Activated T-cell treated with anti-CD3 and anti-CD28 coated beads, Interleukin-2, amount 50 U/mL, for 24 hours (primary cell): ENCODE results near the gene GARRE1.

Experiments
- DNase-seq: peaks from one replicate; pipeline ENCODE4 v3.0.0-alpha.2; 2020
- H3K27ac Mint-ChIP-seq: 2 replicates; pipeline ENCODE4 v1.8.0; 2020; ENCODE audit warnings: mild to moderate bottlenecking, mixed read lengths
- H3K27me3 Mint-ChIP-seq: 2 replicates; pipeline ENCODE4 v1.8.0; 2020; ENCODE audit warnings: mixed read lengths
- H3K36me3 Mint-ChIP-seq: 2 replicates; pipeline ENCODE4 v1.8.0; 2020; ENCODE audit warnings: low read depth, mixed read lengths
- H3K4me1 Mint-ChIP-seq: 2 replicates; pipeline ENCODE4 v1.8.0; 2020; ENCODE audit warnings: low read depth, mixed read lengths
- H3K4me3 Mint-ChIP-seq: 2 replicates; pipeline ENCODE4 v1.8.0; 2020; ENCODE audit warnings: mild to moderate bottlenecking, moderate library complexity, mixed read lengths
- H3K9me3 Mint-ChIP-seq: 2 replicates; pipeline ENCODE4 v1.8.0; 2020; ENCODE audit warnings: mixed read lengths

Gene GARRE1

DNA sequence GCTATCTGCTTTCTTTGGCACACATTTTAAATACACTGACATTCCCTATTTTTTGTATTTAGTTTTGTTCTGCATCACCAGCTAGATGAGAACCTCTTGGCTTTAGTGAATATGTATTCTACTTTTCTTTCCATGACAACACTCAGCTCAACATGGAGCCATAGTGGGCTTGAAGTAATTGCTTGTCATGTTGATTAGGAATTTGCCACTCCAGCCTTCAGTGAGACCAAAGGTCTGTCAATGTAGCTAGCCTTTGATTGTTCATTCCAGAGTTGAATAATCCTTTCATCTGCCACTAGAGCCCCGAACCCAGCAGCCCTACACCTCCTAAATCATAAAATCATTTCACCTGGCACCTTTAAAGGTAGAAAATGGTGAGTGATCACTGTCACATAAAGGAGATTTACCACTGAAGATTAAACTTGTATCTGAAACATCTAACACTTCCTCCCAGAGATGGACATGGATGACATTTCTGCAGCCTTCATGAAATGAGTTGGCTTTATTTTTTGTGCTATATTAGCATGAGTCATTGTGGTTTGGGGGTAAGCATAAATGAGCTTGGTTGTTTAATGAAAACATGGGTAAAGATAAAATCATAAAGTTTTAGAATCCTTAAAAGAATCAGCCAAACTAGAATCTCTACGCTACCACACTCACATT, 29.2 kb upstream of the GARRE1 start:
- H3K4me1 Mint-ChIP-seq, result peaks cover 52% of the 10 kb centered on the region
- no peaks in the 10 kb centered on the region for H3K27me3 Mint-ChIP-seq
- no peaks in the 10 kb centered on the region for H3K9me3 Mint-ChIP-seq
- peak overlapping the region; percentile 10 for H3K4me3 Mint-ChIP-seq
- DNase-seq, result no peak
- H3K36me3 Mint-ChIP-seq, result peaks cover 97% of the 10 kb centered on the region
- peak overlapping the region; percentile 74 for H3K27ac Mint-ChIP-seq

DNA sequence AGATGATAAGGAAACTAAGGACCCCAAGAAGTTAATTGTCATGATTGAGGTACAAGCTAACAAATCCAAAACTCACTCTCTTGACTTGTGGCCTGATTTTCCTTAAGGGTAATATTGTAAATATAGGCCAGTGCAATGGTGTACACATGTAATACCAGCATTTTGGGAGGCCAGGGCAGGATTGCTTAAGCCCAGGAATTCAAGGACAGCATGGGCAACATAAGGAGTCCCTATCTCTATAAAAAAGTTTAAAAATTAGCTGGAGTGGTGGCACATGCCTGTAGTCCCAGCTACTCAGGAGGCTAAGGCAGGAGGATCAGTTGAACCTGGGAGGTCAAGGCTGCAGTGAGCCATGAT, 28.7 kb upstream of the GARRE1 start:
- no peaks in the 10 kb centered on the region for H3K9me3 Mint-ChIP-seq
- H3K27ac Mint-ChIP-seq, result peak overlapping the region; percentile 74
- H3K4me3 Mint-ChIP-seq, result no peak overlapping the region
- no peaks in the 10 kb centered on the region for H3K27me3 Mint-ChIP-seq
- peaks cover 49% of the 10 kb centered on the region for H3K4me1 Mint-ChIP-seq
- H3K36me3 Mint-ChIP-seq, result peaks cover 97% of the 10 kb centered on the region
- DNase-seq, result no peak

DNA sequence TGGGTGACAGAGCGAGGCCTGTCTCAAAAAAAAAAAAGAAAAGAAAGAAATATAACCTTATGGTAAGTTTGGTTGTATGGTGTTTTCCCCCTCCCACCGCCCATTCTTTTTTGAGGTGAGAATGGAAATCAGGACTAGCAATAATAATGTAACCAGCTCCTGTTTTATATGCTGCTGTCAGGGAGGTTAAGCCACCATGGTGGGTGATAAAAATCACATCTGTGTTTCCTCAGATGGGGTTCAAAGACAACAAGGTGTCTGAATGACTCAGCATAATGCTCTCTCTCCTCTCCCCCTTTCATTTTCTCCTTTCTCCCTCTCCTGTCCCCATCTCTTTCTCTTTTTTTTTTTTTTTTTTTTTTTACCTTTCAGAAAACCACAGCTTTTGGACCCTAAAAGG, 28.3 kb upstream of the GARRE1 start:
- Mint-ChIP-seq H3K27me3 (no peaks in the 10 kb centered on the region), H3K9me3 (no peaks in the 10 kb centered on the region), H3K36me3 (peaks cover 97% of the 10 kb centered on the region), H3K4me3 (no peak overlapping the region), H3K4me1 (peaks cover 49% of the 10 kb centered on the region), H3K27ac (peak overlapping the region; percentile 74)
- DNase-seq, result no peak

DNA sequence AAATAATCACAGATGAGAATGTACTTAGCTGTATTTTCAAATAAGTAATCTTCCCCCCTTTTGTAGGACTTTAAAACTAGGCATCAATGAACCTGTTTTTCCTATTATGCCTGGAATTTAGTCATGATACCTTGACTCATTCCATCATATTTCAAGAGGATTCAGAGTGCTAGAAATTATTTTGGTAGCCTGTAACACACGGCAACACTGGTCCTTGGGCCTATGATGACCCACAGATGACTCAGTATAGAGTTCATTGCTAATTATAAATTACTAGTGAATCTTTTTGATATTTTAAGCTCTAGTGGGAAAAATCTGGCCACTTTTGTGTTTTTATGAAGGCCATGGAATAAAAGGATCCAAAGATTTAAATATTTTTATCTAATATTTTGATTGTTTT, 26.0 kb upstream of the GARRE1 start:
- DNase-seq, result no peak
- peaks cover 76% of the 10 kb centered on the region for H3K36me3 Mint-ChIP-seq
- peaks cover 68% of the 10 kb centered on the region for H3K4me1 Mint-ChIP-seq
- no peaks in the 10 kb centered on the region for H3K9me3 Mint-ChIP-seq
- no peaks in the 10 kb centered on the region for H3K27me3 Mint-ChIP-seq
- no peak overlapping the region for H3K4me3 Mint-ChIP-seq
- no peak overlapping the region for H3K27ac Mint-ChIP-seq

DNA sequence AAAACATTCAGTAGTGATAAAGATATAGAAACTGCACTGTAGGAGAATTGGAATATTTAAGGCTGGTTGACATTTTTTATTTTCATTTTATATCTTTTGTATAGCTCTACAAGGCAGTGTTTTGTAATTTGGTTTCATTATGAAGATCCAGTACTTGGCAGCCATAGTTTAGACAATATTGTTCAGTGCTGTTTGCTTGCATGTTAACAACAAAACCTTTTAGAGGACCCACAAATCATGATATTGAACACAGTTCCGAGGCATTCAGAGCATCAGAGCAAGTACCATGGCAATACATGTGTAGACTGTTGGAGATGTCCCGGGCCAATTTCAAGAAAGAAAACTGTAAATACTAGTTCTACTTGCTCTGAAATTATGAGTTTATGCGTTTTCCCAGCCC, 25.6 kb upstream of the GARRE1 start:
- no peak for DNase-seq
- H3K36me3 Mint-ChIP-seq, result peaks cover 72% of the 10 kb centered on the region
- H3K9me3 Mint-ChIP-seq, result no peaks in the 10 kb centered on the region
- no peak overlapping the region for H3K4me3 Mint-ChIP-seq
- H3K27ac Mint-ChIP-seq, result no peak overlapping the region
- no peaks in the 10 kb centered on the region for H3K27me3 Mint-ChIP-seq
- H3K4me1 Mint-ChIP-seq, result peaks cover 70% of the 10 kb centered on the region

DNA sequence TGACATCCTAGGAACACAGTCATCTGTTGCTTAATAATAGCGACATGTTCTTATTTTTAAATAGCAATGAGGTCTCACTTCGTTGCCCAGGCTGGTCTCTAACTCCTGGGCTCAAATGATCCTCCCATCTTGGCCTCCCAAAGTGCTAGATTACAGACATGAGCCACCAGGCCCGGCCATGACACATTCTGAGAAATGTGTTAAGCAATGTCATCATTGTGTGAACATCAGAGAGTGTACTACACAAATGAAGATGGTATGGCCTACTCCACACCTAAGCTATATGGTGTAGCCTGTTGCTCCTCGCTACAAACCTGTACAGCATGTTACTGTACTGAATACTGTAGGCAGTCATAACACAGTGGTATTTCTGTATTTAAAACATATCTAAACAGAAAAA, 24.6 kb upstream of the GARRE1 start:
- Mint-ChIP-seq H3K4me3 (no peak overlapping the region), H3K27me3 (no peaks in the 10 kb centered on the region), H3K36me3 (peaks cover 64% of the 10 kb centered on the region), H3K4me1 (peaks cover 64% of the 10 kb centered on the region), H3K27ac (peak overlapping the region; percentile 51), H3K9me3 (no peaks in the 10 kb centered on the region)
- no peak for DNase-seq

DNA sequence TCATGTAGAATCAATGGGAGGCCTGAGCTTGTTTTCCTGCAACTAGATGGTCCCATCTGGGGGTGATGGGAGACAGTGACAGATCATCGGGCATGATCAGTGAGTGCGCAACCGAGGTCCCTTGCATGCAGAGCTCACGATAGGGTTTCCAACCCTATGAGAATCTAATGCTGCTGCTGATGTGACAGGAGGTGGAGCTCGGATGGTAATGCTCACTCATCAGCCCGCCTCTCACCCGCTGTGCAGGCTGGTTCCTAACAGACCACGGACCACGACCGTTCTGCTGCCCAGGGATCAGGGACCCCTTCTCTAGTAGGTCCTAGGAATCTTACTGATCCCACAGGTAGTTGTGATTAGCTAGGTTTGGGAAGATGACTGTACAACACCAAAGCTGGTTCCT, 23.5 kb upstream of the GARRE1 start:
- no peak for DNase-seq
- H3K36me3 Mint-ChIP-seq, result peaks cover 53% of the 10 kb centered on the region
- peaks cover 53% of the 10 kb centered on the region for H3K4me1 Mint-ChIP-seq
- no peaks in the 10 kb centered on the region for H3K27me3 Mint-ChIP-seq
- no peaks in the 10 kb centered on the region for H3K9me3 Mint-ChIP-seq
- H3K4me3 Mint-ChIP-seq, result no peak overlapping the region
- no peak overlapping the region for H3K27ac Mint-ChIP-seq

DNA sequence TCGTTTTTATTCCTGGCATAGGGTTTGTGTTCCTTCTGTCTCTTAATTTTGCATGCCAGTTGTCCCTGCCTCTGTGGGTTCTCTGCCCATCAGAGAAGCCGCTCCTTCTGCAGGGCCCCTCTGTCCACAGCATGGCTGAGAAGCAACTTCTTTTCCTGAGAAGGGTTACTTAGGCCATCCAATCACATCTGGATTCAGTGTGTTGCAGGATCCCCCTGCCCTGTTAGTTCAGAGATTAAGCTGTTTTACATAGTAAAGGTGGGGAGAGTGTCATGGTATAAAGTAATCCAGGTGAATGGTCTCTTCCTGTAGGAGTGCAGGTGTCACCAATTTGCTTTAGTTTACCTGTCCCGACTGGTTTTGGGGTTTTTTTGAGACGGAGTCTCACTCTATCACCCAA, 22.9 kb upstream of the GARRE1 start:
- Mint-ChIP-seq H3K9me3 (no peaks in the 10 kb centered on the region), H3K36me3 (peaks cover 47% of the 10 kb centered on the region), H3K27ac (peak overlapping the region; percentile 47), H3K4me3 (no peak overlapping the region), H3K4me1 (peaks cover 48% of the 10 kb centered on the region), H3K27me3 (no peaks in the 10 kb centered on the region)
- no peak for DNase-seq

DNA sequence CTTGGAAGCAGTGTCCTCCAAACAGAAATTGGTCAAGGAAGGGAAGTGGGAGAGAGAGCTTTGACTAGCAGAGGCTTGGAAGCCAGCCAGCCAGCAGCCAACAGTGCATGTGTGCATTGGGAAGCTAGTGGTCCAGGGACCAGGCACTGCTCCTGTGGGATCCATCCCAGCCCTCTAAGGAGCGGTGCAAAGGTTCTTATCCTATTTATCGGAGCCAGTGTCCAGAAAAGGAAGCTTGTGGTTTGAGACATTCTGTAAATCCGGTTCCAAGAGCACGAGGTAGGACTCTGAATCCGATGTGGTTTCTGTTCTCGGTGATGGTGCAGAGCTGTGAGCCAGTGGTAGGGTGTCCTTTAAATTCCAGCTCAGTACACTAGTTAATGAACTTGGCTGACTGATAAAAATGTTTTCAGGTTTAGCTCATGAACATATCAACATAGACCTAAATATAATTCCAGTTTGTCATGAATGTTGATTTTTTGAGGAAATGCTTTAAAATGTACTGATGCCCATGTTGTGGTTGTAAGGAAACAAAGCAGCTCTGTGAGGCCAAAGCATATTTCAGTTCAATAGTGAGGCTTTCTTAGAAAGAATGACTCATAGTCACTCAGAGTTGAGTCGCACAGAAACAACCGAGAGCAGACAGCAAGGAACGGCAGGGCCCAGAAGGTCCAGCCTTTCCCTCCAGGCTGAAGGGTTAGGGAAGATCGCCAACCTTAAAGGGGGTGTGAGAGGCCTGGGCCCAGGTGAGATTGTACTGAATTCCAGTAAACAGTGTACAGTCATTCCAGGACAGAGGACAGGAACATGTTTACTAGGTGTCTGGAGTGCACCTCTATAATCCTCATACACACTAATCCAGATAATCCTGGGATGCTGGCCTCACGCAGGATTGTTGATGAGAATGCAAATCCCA, 21.5 kb upstream of the GARRE1 start:
- Mint-ChIP-seq H3K9me3 (no peaks in the 10 kb centered on the region), H3K36me3 (peaks cover 33% of the 10 kb centered on the region), H3K4me3 (peak overlapping the region; percentile 46), H3K4me1 (peaks cover 39% of the 10 kb centered on the region), H3K27me3 (no peaks in the 10 kb centered on the region), H3K27ac (peak overlapping the region; percentile 93)
- DNase-seq, result peak; percentile 45

DNA sequence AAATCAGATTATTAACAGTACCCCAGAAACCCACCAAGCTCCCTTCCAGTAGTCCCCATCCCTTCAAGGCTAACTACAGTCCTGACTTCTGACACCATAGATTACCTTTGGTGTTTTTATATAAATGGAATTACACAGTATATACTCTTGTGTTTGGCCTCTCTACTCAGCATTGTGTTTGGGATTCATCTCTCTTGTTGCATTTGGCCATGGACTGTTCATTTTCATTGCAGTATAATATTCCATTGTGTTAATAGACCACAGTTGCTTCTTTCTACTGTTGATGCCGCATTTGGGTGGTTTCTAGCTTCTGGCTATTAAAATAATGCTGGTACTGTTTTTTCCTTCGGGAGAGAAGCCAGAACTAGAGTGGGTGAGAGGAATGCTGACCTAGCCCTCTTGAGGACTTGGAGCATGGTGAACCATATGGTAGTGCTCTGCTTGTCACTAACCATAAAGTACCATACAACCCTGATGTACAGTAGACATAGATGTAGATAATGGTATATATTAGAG, 18.9 kb upstream of the GARRE1 start:
- H3K4me3 Mint-ChIP-seq, result no peak overlapping the region
- peaks cover 28% of the 10 kb centered on the region for H3K4me1 Mint-ChIP-seq
- no peak for DNase-seq
- no peaks in the 10 kb centered on the region for H3K27me3 Mint-ChIP-seq
- H3K27ac Mint-ChIP-seq, result no peak overlapping the region
- peaks cover 7% of the 10 kb centered on the region for H3K36me3 Mint-ChIP-seq
- H3K9me3 Mint-ChIP-seq, result no peaks in the 10 kb centered on the region

DNA sequence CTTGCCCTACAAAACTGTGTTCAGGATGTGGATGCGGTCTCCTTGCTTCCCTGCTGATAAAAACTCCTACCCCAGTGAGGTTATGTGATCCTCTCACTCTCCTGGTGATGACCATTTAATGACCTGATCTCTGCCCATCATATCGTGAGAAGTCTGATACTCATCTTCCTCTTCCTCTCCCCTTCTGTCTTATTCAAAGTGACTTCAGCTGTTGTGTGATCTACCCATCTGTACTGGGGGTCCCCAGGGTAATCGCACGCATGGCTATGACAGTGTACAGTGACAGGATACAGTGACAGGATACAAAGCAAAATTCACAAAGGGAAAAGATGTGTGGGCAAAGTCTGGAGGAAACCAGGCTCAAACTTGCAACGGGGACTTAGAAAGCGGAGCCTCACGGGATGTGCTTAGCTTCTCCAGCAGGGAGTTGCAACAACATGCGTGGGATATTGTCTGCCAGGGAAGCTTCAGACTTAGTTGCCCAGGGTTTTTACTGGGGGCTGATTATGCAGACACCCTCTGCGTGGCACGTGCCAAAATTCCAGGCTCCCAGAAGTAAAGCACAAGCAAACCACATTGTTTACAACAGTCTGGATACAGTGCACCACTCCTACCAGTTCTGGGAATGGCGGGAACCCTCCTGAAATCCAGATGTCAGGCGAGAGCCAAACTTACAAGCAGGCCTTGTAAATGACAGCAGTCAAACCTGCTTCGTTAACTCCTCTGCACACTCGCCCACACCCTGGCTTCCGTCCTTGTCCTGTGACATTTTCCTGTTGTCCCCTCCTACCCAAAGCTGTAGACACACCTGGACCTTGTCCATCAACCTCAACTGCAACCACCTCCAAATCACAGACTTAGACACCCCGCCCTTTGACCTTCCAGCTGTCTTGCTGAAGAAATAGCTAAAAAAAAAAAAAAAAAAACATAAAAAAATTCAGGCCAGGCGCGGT, 18.0 kb upstream of the GARRE1 start:
- no peaks in the 10 kb centered on the region for H3K9me3 Mint-ChIP-seq
- no peak for DNase-seq
- H3K4me1 Mint-ChIP-seq, result peaks cover 22% of the 10 kb centered on the region
- no peaks in the 10 kb centered on the region for H3K27me3 Mint-ChIP-seq
- no peak overlapping the region for H3K4me3 Mint-ChIP-seq
- no peak overlapping the region for H3K27ac Mint-ChIP-seq
- H3K36me3 Mint-ChIP-seq, result peaks cover 2% of the 10 kb centered on the region

DNA sequence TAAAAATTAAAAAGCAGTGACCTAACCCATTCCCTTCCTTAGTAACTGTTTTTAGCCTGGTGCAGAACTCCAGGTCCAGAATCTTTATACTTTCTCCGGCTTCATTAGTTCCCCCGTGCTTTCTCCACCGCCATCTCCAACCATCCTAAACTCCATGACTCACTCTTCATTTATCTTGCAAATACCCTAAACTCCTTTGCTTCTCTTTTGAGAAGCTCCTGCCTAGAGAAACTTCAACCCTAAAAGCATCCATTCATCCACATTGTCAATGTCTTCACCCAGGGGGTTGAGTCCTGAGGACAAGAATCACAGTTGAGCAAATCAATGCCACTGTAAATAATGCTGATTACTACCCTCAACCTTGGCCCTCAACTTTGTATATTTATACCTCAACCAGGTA, 17.1 kb upstream of the GARRE1 start:
- no peak for DNase-seq
- Mint-ChIP-seq H3K4me3 (no peak overlapping the region), H3K4me1 (peaks cover 17% of the 10 kb centered on the region), H3K27me3 (no peaks in the 10 kb centered on the region), H3K9me3 (no peaks in the 10 kb centered on the region), H3K27ac (no peak overlapping the region), H3K36me3 (peaks cover 2% of the 10 kb centered on the region)

DNA sequence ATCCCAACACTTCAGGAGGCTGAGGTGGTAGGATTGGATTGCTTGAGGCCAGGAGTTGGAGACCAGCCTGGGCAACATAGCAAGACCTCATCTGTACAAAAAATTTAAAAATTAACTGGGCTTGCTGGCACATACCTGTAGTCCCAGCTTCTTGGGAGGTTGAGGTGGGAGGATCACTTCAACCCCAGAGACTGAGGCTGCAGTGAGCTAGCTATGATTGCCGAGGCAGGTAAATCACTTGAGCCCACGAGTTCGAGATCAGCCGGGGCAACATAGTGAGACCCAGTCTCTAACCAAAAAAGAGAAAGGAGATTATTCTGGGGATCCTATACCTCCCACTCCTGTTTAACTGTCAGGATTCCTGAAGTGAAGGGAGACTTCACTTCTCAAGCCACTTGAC, 16.4 kb upstream of the GARRE1 start:
- H3K4me1 Mint-ChIP-seq, result peaks cover 11% of the 10 kb centered on the region
- H3K4me3 Mint-ChIP-seq, result no peak overlapping the region
- no peaks in the 10 kb centered on the region for H3K9me3 Mint-ChIP-seq
- H3K27ac Mint-ChIP-seq, result no peak overlapping the region
- no peaks in the 10 kb centered on the region for H3K27me3 Mint-ChIP-seq
- no peak for DNase-seq
- H3K36me3 Mint-ChIP-seq, result peaks cover 2% of the 10 kb centered on the region
